ENCODE results near the gene CGB2. TPM values are rescaled to one million over a fixed set of nuclear protein-coding genes. Genes with fewer than 3 reads are reported as not detected.
A peak's percentile ranks its signal among the peaks of the same experiment; 100 is the strongest.

The CGB2 gene
- total and polyA plus RNA-seq, 9 of the 15 experiments (the other 6 are each of a cell fraction or from before 2014, with no cell fraction given): 0.22 TPM; not detected in 8

GRCh38 chr19:49073514-49074378 is 42.1 kb downstream of the CGB2 start (continued):
- TF ChIP-seq HDAC1 (IDR thresholded peaks at IDR 0.05) (0 out of 4 replicates have a peak, but pooled peaks of 1 of the 2 experiments have one; percentile 37), ARID1B (IDR thresholded peaks at IDR 0.05) (peak; percentile 21; the same call in 1 of the 2 replicates), POLR2G (IDR thresholded peaks at IDR 0.05; ENCODE audit: low read depth, low read length) (0 out of 2 replicates have a peak, but pooled peaks have one; percentile 26), ZNF407 (IDR thresholded peaks at IDR 0.05; ENCODE audit: low read depth) (peak; percentile 73), ZBTB7A (IDR thresholded peaks at IDR 0.05; ENCODE audit: borderline replicate concordance, control insufficient read depth, low read depth, low read length) (peak; percentile 82), MNT (conservative IDR thresholded peaks at IDR 0.05) (peak in 1 of 2 experiments; percentile 40; a peak in 2 of 4 replicates), KAT2B (IDR thresholded peaks at IDR 0.05; ENCODE audit: low read depth, low read length) (no peak), NEUROD1 (IDR thresholded peaks at IDR 0.05; ENCODE audit: borderline replicate concordance, low read depth, low read length, partially characterized antibody) (no peak), HNRNPUL1 (IDR thresholded peaks at IDR 0.05; ENCODE audit: low read length) (no peak), PHF20 (IDR thresholded peaks at IDR 0.05; ENCODE audit: partially characterized antibody) (no peak), JUND (IDR thresholded peaks at IDR 0.05; ENCODE audit: borderline replicate concordance, low read depth, low read length) (peak; percentile 32; the same call in 1 of the 2 replicates), JUND (tag; IDR thresholded peaks at IDR 0.05; ENCODE audit: borderline replicate concordance, low read depth, low read length) (peak; percentile 32; the same call in 1 of the 3 replicates), NFYB (IDR thresholded peaks at IDR 0.05; ENCODE audit: extremely low read depth, insufficient read length) (no peak), NCOA1 (IDR thresholded peaks at IDR 0.05; ENCODE audit: low read depth) (peak; percentile 31; the same call in 1 of the 2 replicates), XRCC3 (IDR thresholded peaks at IDR 0.05) (no peak), NR1H2 (CRISPR knock-in tag; IDR thresholded peaks at IDR 0.05) (no peak)

Measured in K562 (cell line).